SW 1271 (cell line): ENCODE results near the gene ATP9B.
"Not testable (repeated sequence)": the region's sequence is repeated elsewhere in the genome, so short reads cannot be mapped to it uniquely, and the experiment has no call there.

ENCODE experiments used
- DNase-seq, 2 experiments: peaks; one replicate each; lab custom pipeline; 2025; lab: John Stamatoyannopoulos, UW

Gene ATP9B

DNA sequence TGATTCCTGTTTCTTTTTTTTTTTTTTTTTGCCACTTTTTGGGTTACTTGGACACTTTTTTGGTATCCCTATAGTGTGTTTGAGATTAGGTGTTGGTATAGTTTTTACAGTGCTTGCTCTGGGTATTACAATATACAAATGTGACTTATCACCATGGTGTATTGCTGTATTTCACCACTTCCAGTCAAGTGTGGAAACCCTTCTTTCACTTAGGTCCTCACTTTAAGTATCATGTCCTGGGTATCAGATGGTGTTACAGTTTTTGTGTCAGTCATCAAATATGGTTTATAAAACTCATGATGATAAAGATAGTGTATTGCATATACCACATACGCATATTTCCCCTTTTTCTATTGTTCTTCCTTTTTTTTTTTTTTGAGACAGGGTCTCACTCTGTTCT, 1.8 kb downstream of the ATP9B start:
- DNase-seq, result no peak

DNA sequence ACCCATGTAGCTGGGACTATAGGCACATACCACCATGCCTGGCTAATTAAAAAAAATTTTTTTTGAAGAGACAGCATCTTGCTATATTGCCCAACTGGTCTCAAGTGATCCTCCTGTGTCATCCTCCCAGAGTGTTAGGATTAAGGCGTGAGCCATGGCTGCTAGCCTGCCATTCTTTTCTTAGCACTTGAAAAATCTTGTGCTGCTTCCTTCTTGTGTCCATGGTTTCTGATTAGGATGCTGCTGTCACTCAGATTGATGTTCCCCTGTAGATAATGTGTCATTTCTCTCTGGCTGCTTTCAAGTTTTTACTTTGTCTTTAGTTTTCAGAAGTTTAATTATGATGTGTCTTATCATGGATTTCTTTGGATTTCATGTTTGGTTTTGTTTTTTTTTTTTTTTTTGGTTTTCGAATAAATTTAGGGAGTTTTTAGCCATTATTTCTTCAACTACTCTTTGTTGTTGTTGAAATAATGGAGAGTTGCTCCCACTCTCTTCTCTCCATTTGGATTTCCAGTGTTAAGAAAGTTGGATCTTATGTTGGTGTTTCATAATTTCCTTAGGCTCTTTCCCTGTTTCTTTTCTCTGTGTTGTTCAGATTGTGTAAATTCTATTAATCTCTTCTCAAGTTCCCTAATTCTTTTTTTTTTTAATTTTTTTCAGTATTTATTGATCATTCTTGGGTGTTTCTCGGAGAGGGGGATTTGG, 2.5 kb downstream of the ATP9B start:
- DNase-seq, result no peak

DNA sequence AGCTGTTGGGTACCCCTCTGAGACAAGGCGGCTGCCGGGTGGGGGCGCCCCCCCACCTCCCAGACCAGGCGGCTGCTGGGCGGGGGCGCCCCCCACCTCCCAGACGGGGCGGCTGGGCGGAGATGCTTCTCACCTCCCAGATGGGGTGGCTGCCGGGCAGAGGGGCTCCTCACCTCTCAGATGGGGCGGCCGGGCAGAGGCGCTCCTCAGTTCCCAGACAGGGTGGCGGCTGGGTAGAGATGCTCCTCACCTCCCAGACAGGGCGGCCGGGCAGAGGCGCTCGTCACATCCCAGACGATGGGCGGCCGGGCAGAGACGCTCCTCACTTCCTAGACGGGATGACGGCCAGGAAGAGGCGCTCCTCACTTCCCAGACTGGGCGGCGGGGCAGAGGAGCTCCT, 3.5 kb downstream of the ATP9B start:
- DNase-seq, result not testable (repeated sequence)

DNA sequence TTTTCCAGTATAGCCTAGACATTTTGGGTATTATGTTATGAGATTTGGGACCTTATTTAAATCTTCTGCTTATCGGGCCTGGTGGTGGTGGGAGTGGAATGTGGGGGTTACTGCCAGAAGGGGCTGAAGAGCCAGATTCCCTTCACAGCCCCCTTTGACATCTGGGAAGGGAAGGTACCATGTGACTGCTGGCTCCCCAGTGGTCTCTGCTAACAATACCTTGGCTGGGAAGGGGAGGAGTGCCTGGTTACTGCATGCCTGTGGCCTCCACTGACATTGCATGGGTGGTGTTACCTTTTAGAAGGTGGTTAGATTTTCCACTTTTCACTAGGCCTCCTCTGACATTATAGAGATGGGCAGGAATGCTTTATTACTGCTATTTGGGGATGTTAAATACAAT, 8.0 kb downstream of the ATP9B start:
- DNase-seq, result no peak

DNA sequence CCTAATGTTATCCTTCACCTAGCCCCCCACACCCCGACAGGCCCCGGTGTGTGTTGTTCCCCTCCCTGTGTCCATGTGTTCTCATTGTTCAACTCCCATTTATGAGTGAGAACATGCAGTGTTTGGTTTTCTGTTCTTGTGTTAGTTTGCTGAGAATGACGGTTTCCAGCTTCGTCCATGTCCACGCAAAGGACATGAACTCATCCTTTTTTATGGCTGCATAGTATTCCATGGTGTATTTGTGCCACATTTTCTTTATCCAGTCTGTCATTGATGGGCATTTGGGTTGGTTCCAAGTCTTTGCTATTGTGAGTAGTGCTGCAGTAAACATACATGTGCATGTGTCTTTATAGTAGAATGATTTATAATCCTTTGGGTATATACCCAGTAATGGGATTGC, 9.6 kb downstream of the ATP9B start:
- not testable (repeated sequence) for DNase-seq

DNA sequence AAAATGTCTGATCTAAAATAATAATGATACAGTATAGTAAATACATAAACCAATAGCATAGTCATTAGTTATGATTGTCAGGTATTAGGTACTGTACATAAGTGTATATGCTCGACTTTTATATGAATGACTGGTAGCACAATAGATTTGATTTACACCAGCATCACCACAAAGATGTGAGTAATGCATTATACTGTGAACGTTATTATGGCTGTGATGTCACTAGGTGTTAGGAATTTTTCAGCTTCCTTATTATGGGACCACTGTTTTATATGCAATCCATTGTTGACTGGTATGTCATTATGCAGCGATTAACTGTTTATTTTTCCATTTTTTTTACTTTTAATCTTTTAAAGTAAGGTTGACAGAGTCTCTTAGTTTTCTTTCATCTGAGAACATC, 23.7 kb downstream of the ATP9B start:
- DNase-seq, result no peak

DNA sequence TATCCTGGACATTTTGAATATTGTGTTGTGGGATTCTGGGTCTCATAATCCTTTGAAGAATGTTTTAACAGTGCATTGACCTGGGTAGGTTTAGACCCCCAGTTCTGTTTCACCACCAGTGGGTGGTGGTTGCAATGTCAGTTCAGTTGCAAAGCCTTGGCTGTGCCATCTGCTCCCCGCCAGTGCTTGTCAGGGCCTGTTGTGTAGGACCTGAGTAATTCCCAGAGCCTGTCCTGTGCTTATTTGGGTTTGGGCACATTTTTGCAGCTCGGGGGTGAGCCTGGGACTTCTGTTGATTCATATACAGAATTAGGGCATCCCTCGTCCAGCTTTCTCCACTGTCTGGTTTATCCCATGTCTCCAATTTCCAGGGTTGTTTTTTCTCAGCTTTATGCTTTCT, 24.8 kb downstream of the ATP9B start:
- no peak for DNase-seq

DNA sequence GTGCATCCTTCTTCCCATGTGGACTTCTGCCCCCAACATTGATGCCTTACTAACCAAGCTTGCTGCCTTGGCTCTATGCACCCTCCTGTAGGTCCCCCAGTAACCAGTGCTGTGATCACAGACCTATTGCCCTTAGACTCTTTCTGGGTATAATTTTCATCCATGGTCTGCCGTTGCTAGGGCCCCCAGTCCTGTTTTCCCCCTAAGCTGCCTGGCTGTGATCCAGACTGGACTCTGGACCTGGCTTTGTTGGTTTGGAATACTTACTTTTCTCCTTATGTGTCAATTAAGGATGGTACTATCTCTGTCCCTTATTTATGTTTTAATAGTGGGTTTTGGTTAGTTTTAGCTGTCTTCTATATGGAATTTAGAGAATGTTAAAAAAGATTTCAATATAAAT, 26.0 kb downstream of the ATP9B start:
- DNase-seq, result no peak

DNA sequence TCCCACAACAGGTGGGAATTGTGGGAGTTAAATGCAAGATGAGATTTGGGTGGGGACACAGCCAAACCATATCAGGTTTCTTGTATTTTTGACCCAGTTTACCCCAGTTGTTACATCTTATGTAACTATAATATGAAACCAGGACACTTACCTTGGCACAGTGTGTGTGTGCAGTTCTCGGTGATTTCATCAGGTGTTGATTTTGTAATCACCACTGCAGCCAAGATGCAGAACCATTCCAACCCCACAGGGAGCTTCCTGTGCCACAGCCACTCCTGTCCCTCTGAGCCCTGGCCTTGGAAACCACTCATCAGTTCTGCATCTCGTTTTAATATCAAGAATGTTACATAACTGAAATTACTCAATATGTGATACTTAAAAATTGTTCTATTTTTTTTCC, 31.8 kb downstream of the ATP9B start:
- DNase-seq, result no peak

DNA sequence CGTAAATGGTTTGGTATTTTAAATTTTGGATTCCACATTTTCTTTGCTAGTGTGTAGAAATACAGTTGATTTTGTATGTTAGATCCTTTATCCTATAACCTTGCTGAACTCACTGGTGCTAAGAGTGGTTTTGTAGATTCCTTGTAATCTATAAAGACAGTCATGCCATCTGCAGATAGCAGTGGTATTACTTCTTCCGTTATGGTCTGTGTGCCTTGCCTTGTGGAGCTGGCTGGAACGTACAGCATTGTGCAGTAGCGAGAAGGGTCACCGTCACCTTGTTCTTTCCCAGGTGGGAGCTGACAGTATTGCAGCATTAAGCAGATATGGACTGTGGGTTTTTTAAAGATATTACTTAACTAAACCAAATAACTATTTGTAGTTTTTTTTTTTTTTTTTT, 33.7 kb downstream of the ATP9B start:
- no peak for DNase-seq

DNA sequence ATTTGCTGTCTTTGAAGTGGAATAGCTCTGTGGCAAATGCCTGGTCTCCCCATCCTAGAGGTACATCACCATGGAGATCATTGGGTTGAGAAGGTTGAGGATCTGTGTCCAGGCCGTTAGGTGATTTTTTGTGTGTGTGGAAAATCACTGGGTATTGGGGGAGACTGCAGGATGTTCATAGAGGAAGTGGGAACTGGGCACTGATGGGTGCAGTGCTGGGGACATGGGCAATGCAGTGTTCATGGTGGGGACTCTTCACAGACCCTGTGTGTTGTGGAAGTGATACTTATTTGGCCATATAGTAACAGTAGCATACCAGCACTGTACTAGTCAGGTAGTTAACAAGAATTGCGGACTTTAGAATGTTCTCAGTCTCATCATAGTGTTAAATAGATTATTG, 34.9 kb downstream of the ATP9B start:
- no peak for DNase-seq

DNA sequence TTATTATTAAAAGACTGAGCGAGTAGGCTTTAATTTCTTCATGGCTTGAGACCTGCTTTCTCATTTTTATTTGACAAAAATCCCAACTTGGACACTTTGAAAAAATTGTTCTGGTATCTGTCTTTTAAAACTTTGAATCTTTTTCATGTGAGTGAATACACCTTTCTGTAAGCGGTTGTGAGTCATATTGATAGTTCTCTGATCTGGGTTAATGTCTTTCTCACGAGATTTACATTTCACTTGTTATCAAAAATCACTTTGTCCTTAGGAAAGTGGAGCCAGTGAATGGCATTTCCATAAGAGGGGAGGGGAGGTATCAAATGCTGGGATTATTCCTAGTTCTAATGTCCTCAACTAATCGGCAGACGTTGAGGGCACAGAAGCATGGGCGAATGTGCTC, 36.3 kb downstream of the ATP9B start:
- no peak for DNase-seq

DNA sequence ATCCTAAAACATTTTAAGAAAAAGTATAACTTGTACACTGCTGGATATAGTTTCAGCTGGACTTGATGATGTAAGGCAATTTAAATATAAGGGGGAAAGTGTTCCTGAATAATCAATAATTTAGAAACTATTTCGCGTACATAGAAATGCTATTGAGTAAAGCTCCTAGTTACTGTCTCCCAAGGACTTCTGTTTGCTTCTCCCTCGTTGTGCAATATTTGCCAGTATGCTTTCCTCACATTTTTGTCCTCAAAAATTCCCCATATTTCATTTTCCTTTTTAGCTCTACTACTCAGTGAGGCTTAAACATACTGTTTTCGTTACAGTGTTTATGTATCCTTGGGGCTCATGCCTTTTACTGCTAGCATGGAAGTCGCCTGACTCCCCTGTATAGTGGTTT, 36.9 kb downstream of the ATP9B start:
- no peak for DNase-seq

DNA sequence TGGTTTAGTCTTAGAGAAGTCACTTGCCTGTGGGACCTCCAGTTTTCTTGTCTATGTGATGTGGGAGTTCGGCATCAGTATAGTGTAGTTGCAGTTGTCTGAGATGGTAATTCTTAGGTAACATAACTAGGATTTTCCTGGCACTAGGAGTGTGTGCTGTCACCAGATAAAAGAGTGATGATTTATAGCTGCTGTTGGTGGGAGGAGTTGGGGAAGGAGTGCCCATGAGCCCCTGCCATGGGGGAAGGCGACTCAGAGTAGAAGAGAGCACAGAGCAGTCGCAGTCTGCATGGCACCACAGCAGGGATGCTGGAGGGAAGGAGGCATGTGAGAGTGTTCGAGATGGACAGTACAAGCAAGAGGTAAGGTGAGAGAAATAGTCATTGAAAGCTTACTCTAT, 38.7 kb downstream of the ATP9B start:
- DNase-seq, result no peak

DNA sequence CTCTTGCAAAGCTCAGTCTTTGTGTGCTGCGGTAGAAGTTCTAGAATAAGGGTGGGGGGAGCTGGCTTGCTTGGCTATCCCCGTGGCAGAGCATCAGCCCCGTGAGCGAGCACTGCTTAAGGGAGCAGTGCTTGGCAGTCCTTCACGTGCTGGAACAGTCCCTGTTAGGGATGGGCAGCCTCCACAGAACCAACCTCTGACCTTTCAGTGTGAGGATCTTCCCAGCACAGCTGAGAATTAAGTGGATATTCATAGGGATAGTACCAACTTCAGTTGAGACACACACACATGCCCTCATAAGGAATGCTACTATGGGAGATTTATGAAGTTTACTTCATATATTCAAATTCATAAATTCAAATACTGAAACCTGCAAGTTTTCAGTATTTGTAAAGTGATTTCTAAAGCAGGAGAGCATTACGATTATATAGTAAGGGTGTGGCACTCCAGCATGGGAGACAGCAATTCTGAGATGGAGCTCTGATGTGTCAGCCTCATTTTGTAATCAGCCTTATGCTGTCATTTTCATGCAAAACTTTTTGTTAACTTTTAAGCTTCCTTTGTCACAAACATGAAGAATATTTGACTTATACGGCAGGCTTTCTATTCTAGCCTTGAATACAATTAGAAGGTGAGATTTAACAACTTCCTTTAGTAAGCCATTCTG, 39.5 kb downstream of the ATP9B start:
- DNase-seq, result no peak

DNA sequence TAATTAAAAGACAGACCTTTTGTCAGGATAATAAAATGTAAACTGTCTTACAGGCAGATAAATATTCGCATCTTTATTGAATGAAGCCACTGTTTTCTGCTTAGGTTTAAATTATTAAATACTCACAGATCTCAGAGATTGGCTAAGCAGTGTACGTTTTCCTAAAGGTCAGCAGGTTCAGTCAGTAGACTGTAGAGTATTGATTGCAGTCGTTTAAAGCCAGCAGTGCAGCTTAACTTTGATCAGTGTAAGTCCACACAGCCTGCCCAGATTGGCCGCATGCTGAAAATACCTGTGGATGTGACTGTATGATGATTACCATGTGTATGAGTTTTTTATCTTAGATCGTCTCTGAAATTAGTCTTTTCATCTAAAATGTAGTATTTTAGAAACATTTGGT, 42.3 kb downstream of the ATP9B start:
- DNase-seq, result no peak

DNA sequence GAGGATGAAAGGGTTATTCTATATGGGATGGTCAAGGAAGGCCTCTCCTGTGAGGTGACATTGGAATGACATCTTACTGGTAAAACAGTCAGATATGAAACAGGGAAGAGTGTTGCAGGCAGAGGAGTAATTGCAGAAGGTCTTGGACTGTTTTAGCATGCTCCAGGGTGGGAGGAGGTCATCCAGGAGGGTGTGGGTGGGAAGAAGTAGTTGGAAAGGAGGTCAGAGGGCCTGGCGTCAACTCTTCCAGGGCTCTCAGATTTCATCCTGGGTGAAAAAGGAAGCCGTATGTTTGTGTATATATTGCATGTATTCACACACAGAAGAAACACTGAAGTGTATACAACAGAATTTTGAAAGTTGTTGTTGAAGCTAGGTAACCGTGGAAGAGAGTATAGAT, 48.2 kb downstream of the ATP9B start:
- no peak for DNase-seq

DNA sequence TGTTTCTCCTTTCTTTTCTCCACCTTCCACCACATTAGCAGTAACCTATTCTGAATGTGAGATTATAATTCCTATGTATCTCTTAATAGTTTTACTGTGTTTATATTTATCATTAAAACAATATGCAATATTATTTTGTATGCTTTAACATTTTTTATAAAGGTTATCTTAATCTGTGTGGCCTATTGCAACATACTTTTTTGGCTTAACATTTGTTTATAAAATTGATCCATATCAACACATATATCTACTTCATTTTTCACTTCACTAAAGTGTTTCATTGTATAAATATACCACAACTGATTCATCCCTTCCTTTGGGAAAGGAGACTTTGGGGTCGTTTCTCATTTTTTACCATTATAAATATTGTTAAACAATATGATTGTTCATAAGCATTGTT, 48.6 kb downstream of the ATP9B start:
- no peak for DNase-seq

DNA sequence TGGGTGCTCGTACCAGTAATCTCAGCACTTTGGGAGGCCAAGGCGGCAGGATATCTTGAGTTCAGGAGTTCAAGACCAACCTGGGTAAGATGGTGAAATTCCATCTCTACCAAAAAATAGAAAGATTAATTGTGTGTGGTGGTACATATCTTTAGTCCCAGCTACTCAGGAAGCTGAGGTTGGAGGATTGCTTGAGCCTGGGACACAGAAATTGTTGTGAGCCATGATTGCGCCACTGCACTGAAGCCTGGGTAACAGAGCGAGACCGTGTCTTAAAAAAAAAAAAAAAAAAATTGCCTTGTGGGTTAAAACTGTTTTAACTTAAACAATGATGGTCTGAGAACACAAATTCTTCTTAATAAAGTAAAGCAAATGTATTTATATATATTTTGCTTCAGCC, 49.6 kb downstream of the ATP9B start:
- DNase-seq, result no peak

DNA sequence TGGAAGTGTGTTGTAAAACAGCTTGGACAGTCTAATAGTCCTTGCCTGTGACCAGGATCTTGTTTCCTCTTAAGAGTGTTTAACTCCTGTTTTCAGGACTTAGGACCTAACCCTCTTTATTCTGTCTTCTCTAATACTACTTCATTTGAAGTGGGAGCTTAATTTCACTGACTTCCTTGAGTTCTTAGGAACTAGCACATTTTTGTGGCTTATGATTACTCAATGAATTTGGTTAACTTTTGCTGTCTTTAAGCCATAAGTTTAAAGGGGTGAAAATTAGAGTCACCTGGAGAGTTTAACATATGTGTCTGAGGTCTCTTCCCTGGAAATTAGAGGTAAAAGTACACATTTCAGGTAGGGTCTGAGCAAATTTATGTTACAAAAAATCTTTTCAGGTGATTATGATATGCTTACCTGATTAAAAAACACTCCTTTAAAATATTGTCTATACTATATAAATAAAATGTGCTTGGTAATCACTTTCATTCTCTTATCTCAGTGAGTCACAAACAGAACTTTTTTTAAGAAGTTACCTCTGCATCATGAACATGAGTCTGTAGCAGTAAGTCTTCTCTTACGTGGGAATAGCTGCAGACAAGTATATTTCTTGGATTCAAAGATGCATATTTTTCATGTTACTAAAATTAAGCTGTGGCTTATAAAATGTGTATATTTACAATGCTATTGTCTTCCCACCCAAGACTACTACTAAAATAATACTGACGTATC, 52.7 kb downstream of the ATP9B start:
- no peak for DNase-seq

DNA sequence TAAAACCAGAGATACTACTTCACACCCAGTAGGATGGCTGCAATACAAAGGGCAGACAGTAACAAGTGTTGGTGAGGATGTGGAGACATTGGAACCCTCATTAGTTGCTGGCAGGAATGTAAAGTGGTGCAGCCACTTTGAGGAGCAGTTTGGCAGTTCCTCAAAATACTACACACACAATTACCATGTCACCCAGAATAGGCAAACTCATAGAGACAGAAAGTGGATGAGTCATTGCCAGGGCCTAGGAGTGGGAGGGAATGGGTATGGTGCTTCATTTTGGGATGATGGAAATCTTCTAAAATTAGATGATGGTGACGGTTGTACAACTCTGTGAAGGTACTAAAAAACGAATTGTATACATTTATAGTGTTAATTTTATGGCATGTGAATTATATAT, 54.8 kb downstream of the ATP9B start:
- no peak for DNase-seq

DNA sequence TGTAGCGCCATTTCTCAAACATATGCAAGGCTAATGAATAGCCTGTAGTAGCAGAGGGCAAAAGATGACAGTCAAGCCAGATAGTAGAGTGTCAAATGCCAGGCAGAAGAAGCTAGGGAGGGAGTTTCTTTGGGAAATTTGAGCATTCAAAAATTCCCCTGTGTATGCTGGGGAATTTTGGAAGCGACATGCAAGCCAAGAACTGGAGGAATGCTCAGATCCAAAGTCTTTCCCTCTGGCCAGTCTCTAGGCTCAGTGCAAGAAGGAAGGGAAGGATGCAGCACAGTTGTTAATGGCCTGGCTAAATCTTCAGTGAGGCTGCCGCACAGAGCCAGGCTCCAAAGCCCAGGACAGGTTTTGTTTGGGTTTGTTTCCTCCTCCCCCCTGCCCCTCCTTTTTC, 59.9 kb downstream of the ATP9B start:
- DNase-seq, result no peak

DNA sequence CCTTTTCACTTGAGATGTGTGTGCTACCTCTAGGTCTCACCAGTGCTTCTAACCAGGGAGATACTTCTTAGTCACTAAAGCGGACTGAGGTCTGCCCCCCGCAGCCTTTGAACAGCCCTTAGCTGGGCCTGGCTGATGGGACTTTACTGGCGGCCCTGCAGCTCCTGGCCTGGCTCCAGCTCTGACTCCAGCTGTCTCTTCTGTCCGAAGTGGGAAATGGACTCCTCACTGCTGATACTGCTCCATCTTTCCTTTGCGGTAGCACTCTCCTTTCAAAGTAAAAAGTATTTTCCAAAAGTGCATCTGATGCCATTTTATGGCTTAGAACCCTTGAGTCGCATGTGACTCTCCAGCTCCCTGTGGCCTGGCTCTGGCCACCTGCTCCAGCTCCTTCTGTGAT, 64.5 kb downstream of the ATP9B start:
- DNase-seq, result no peak

DNA sequence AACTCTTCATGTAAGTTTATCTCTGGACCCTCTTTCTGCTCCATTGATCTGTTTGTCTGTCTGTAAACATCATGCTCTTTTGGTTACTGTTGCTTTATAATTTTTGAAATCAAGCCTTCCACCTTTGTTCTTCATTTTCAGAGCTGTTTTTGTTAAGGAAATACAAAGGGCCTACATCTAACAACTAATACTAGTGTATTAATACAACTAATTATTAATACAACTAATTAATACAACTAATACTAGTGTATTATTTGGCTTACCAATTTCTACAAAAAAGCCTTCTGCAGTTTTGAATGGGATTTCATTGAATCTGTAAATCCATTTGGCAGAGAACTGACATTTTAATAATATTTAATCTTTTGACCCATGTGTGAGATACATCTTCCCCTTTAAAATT, 66.7 kb downstream of the ATP9B start:
- no peak for DNase-seq
